ENCODE measurements around the gene KIAA1755.

- TF ChIP-seq CTCF (IDR thresholded peaks at IDR 0.05 in 8 of 11, conservative IDR thresholded peaks at IDR 0.05 in 3 of 11): no peak
- no peak for TF ChIP-seq POLR2A (IDR thresholded peaks at IDR 0.05)
Observed at GRCh38 chr20:38261054-38261390, 487 bp upstream of the KIAA1755 start.

Measured in spleen (tissue), 7 donors.